ENCODE results near the gene FGF12. TPM values are rescaled to one million over a fixed set of nuclear protein-coding genes. Genes with fewer than 3 reads are reported as not detected.

Gene FGF12
- total RNA-seq, 1 experiment from 2014 or later: 0.51 TPM

- Histone ChIP-seq H3K4me3 (ENCODE audit: low read depth in 2 of 2, low read length in 2 of 2) (no peak overlapping the region), H3K27ac (ENCODE audit: low read length) (no peak overlapping the region), H3K36me3 (ENCODE audit: control insufficient read depth, insufficient read depth, low read length) (no peaks in the 10 kb centered on the region), H3K27me3 (ENCODE audit: control insufficient read depth, insufficient read depth, low read length) (no peaks in the 10 kb centered on the region), H3K9me3 (ENCODE audit: control insufficient read depth, insufficient read depth, low read depth, low read length) (no peaks in the 10 kb centered on the region), H3K4me1 (ENCODE audit: control insufficient read depth, insufficient read depth, low read length) (no peaks in the 10 kb centered on the region)
- CTCF ChIA-PET: no interaction called here
- TF ChIP-seq TCF7L2 (IDR thresholded peaks at IDR 0.05; ENCODE audit: low read depth, low read length): no peak
- no peak for TF ChIP-seq REST (IDR thresholded peaks at IDR 0.05; ENCODE audit: insufficient read depth in 1 of 2, low read depth in 2 of 2, low read length in 1 of 2)
- TF ChIP-seq SIN3A (IDR thresholded peaks at IDR 0.05; ENCODE audit: borderline replicate concordance, insufficient read depth, low read depth, low read length): no peak
- no peak for TF ChIP-seq CTCF (IDR thresholded peaks at IDR 0.05)
- TF ChIP-seq POLR2AphosphoS5 (IDR thresholded peaks at IDR 0.05; ENCODE audit: low read depth, low read length): no peak
- in situ Hi-C loops (cut with HindIII; ENCODE audit: low pct_unique_long_range_greater_than_20kb, low sequenced_read_pairs): no loop called here
- DNase-seq (ENCODE audit: low read depth, low spot score) (no peak), ATAC-seq (no peak)
- POLR2A ChIA-PET: no interaction called here
- BruUV-seq (replicated peaks): no TSS peak
- intact Hi-C loops (cut with micrococcal nuclease; ENCODE audit: unreplicated experiment): no loop called here
Observed at GRCh38 chr3:192637803-192638202, 89.5 kb downstream of the FGF12 start.

- no TSS peak for BruUV-seq (replicated peaks)
- H3K9me3 ChIP-seq (ENCODE audit: control insufficient read depth, insufficient read depth, low read depth, low read length): no peaks in the 10 kb centered on the region
- H3K27ac ChIP-seq (ENCODE audit: low read length): no peak overlapping the region
- no peak for TF ChIP-seq POLR2AphosphoS5 (IDR thresholded peaks at IDR 0.05; ENCODE audit: low read depth, low read length)
- TF ChIP-seq SIN3A (IDR thresholded peaks at IDR 0.05; ENCODE audit: borderline replicate concordance, insufficient read depth, low read depth, low read length): no peak
- no peak for TF ChIP-seq TCF7L2 (IDR thresholded peaks at IDR 0.05; ENCODE audit: low read depth, low read length)
- TF ChIP-seq REST (IDR thresholded peaks at IDR 0.05; ENCODE audit: insufficient read depth in 1 of 2, low read depth in 2 of 2, low read length in 1 of 2): no peak
- no peak for TF ChIP-seq CTCF (IDR thresholded peaks at IDR 0.05)
- no peaks in the 10 kb centered on the region for H3K36me3 ChIP-seq (ENCODE audit: control insufficient read depth, insufficient read depth, low read length)
- no peak for DNase-seq (ENCODE audit: low read depth, low spot score)
- ChIA-PET CTCF (interaction anchor here (0.6 kb wide), 1 partner anchor 65 kb away, joined by 3 read pairs; no protein-coding TSS in a partner anchor), POLR2A (no interaction called here)
- ATAC-seq: no peak
- intact Hi-C loops (cut with micrococcal nuclease; ENCODE audit: unreplicated experiment): no loop called here
- H3K4me1 ChIP-seq (ENCODE audit: control insufficient read depth, insufficient read depth, low read length): no peaks in the 10 kb centered on the region
- H3K27me3 ChIP-seq (ENCODE audit: control insufficient read depth, insufficient read depth, low read length): no peaks in the 10 kb centered on the region; the same call in 1 of the 2 replicates
- H3K4me3 ChIP-seq (ENCODE audit: low read depth in 2 of 2, low read length in 2 of 2): no peak overlapping the region
- in situ Hi-C loops (cut with HindIII; ENCODE audit: low pct_unique_long_range_greater_than_20kb, low sequenced_read_pairs): no loop called here
Observed at GRCh38 chr3:192636517-192637444, 90.6 kb downstream of the FGF12 start.

Measured in Panc1 (cell line).